Stimulated activated naive CD8-positive, alpha-beta T cell treated with anti-CD3 and anti-CD28 coated beads, Interleukin-15, amount 100 ng/mL, for 72 hours (primary cell): ENCODE results near the gene NAPA.

Source experiments
- ATAC-seq: fragments of 150-1000 bp; cut with Tn5 transposase; 2 replicates; pipeline ENCODE4 v1.10.0; 2021; ENCODE audit warnings: mild to moderate bottlenecking, moderate library complexity
- DNase-seq, 2 donors: peaks; one replicate each; pipeline ENCODE4 v3.0.0; 2021 to 2022
- H3K27ac Mint-ChIP-seq, 2 donors: one replicate each; pipeline ENCODE4 v1.8.0; 2022; ENCODE audit warnings: mild to moderate bottlenecking in 2 of 2, mixed read lengths in 2 of 2, moderate library complexity in 2 of 2
- H3K27me3 Mint-ChIP-seq: one replicate; pipeline ENCODE4 v1.8.0; 2022; ENCODE audit warnings: mixed read lengths
- H3K4me1 Mint-ChIP-seq: one replicate; pipeline ENCODE4 v1.8.0; 2022; ENCODE audit warnings: mild to moderate bottlenecking, mixed read lengths
- H3K4me3 Mint-ChIP-seq, 2 donors: one replicate each; pipeline ENCODE4 v1.8.0; 2022; ENCODE audit warnings: mild to moderate bottlenecking in 2 of 2, mixed read lengths in 2 of 2, moderate library complexity in 1 of 2
- H3K9me3 Mint-ChIP-seq, 2 donors: one replicate each; pipeline ENCODE4 v1.8.0; 2022; ENCODE audit warnings: mixed read lengths in 2 of 2

NAPA gene

DNA sequence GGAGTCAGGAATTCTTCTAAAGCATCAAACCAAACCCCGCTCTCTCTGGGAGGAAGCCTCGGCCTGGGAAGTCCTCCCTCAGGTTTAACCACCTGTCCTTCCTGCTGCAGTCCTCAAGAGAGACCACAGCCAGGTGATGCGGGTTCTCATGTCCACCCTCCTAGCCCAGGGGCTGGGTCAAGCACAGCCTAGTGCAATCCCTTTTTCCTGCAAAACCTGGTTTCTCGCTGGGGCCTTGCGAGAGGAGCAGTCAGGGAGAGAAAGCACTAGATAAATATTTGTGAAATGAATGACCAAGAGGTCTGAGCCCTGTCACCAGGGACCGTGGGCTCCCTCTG is 45.5 kb downstream of the NAPA start:
- H3K27me3 Mint-ChIP-seq, result peaks cover 67% of the 10 kb centered on the region
- no peak overlapping the region for H3K27ac Mint-ChIP-seq
- DNase-seq (no peak), ATAC-seq (no peak)
- H3K9me3 Mint-ChIP-seq, result no peaks in the 10 kb centered on the region
- H3K4me1 Mint-ChIP-seq, result peaks cover 30% of the 10 kb centered on the region
- H3K4me3 Mint-ChIP-seq, result no peak overlapping the region

DNA sequence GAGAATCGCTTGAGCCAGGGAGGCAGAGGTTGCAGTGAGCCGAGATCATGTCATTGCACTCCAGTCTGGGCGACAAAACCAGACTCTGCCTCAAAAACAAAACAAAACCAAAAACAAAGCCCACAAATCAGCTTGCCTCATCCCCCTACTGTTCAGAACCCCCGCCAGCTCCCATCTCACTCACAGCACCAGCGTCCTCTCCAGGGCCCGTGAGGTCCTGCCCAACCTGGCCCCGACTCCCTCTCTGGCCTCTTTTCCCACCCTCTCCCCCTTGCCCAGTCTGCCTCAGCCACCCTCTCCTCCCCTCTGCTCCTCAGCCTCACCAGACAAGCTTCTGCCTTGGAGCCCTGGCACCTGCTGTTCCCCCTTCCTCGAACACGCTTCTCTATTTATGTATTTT is 46.9 kb downstream of the NAPA start:
- H3K9me3 Mint-ChIP-seq, result no peaks in the 10 kb centered on the region
- peaks cover 30% of the 10 kb centered on the region for H3K4me1 Mint-ChIP-seq

GRCh38 chr19:47465957-47466356 is 48.9 kb downstream of the NAPA start:
- peaks cover 38% of the 10 kb centered on the region for H3K27me3 Mint-ChIP-seq
- no peaks in the 10 kb centered on the region for H3K9me3 Mint-ChIP-seq
- ATAC-seq (no peak), DNase-seq (no peak)
- no peak overlapping the region for H3K4me3 Mint-ChIP-seq
- H3K4me1 Mint-ChIP-seq, result peaks cover 15% of the 10 kb centered on the region
- no peak overlapping the region for H3K27ac Mint-ChIP-seq

More for the DNA sequence above, 46.9 kb downstream of the NAPA start:
- Mint-ChIP-seq H3K4me3 (no peak overlapping the region), H3K27me3 (peaks cover 58% of the 10 kb centered on the region), H3K27ac (no peak overlapping the region)
- DNase-seq (no peak), ATAC-seq (no peak)

GRCh38 chr19:47464675-47465419 is 50.0 kb downstream of the NAPA start:
- Mint-ChIP-seq H3K4me3 (no peak overlapping the region), H3K9me3 (no peaks in the 10 kb centered on the region), H3K4me1 (peaks cover 8% of the 10 kb centered on the region), H3K27me3 (peaks cover 27% of the 10 kb centered on the region), H3K27ac (no peak overlapping the region)
- DNase-seq (no peak), ATAC-seq (no peak)

DNA sequence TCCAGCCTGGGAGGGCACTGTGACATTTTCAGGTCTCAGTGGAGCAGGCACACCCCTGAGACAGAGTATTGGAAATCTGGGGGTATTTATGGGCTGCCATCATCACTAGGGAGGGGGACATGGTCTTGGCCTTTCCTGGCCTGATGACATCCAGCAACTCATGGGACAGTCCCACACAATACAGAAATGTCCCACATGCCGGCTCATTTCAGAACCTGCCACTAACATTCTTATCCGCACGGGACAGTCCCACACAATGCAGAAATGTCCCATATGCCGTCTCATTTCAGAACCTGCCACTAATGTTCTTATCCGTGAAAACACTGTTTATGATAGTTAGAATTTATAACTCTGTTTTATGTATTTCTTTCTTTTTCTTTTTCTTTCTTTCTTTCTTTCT is 53.0 kb downstream of the NAPA start:
- H3K4me3 Mint-ChIP-seq, result no peak overlapping the region
- H3K4me1 Mint-ChIP-seq, result no peaks in the 10 kb centered on the region

DNA sequence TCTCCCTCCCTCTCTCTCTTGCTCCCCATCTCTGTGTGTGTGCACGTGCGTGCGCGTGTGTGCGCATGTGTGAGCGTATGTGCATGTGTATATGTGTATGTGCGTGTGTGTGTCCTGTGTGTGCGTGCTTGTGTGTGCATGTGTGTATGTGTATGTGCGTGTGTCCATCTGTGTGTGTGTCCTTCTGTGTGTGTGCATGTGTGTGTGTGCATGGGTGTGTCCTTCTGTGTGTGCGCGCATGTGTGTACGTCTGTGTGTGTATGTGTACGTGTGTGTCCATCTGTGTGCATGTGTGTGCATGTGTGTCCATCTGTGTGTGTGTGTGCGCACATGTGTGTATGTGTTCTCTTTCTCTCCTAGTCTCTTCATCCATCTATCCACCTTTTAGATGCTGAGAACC is 55.4 kb downstream of the NAPA start:
- DNase-seq, result no peak
- no peaks in the 10 kb centered on the region for H3K4me1 Mint-ChIP-seq
- H3K9me3 Mint-ChIP-seq, result peaks cover 7 to 9% of the 10 kb centered on the region in 2 donors
- H3K4me3 Mint-ChIP-seq, result no peak overlapping the region
- H3K27me3 Mint-ChIP-seq, result peaks cover 24% of the 10 kb centered on the region
- no peak overlapping the region for H3K27ac Mint-ChIP-seq
- no peak for ATAC-seq

More for the DNA sequence above, 53.0 kb downstream of the NAPA start:
- peaks cover under 1% of the 10 kb centered on the region for H3K27me3 Mint-ChIP-seq
- H3K9me3 Mint-ChIP-seq, result no peaks in the 10 kb centered on the region
- H3K27ac Mint-ChIP-seq, result no peak overlapping the region
- DNase-seq (no peak), ATAC-seq (no peak)

- Mint-ChIP-seq H3K4me3 (no peak overlapping the region), H3K27ac (no peak overlapping the region), H3K9me3 (peaks cover 7 to 9% of the 10 kb centered on the region in 2 donors), H3K27me3 (peaks cover 30% of the 10 kb centered on the region), H3K4me1 (no peaks in the 10 kb centered on the region)
- ATAC-seq (no peak), DNase-seq (no peak)
Observed at GRCh38 chr19:47458672-47459071, 56.2 kb downstream of the NAPA start.

- no peak for ATAC-seq
- Mint-ChIP-seq H3K4me3 (no peak overlapping the region), H3K27ac (no peak overlapping the region), H3K27me3 (peaks cover 30% of the 10 kb centered on the region), H3K4me1 (no peaks in the 10 kb centered on the region), H3K9me3 (peaks cover 7 to 9% of the 10 kb centered on the region in 2 donors)
- no peak for DNase-seq
Observed at GRCh38 chr19:47456721-47457474, 58.0 kb downstream of the NAPA start.

DNA sequence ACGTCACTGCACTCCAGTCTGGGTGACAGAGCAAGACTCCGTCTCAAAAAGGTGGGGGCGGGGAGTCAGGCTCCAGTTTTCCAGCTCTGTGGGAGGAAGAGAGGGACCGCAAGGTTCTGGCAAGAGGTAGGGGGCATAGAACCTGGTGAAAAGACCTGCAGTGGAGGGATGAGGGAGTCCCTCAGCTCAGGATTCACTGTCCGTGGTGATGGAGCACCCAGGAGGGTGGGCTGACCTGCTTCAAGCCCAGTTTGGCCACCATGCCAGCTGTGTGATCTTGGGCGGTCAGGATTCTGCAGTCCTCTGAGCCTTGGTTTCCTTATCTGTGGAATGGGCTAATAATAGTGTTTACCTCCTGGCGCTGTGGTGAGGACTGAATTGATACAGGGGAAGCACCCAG is 64.4 kb downstream of the NAPA start:
- Mint-ChIP-seq H3K9me3 (peaks cover 3 to 9% of the 10 kb centered on the region in 2 donors), H3K27me3 (peaks cover 67% of the 10 kb centered on the region), H3K27ac (no peak overlapping the region), H3K4me1 (peaks cover 29% of the 10 kb centered on the region), H3K4me3 (no peak overlapping the region)
- ATAC-seq (no peak), DNase-seq (no peak)

DNA sequence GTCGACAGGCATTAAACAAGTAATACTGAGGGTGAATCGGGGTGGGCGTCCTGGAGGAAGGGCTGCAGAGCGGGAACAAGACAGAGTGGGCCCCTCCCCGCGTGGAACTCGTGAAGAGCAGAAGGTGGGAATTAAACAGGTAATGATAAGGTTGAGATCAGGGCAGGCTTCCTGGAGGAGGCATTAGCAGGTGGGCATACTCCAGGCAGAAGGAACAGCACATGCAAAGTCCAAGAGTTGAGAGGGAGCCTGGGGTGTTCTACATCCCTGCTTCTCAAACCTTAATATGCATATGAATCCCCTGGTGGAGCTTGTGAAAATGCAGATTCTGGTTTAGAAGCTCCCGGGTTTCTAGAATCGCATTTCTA is 66.5 kb downstream of the NAPA start:
- ATAC-seq, result no peak
- DNase-seq, result no peak
- peaks cover 50% of the 10 kb centered on the region for H3K4me1 Mint-ChIP-seq
- no peak overlapping the region for H3K4me3 Mint-ChIP-seq
- H3K9me3 Mint-ChIP-seq, result peaks cover 0 to 7% of the 10 kb centered on the region in 2 donors
- no peak overlapping the region for H3K27ac Mint-ChIP-seq
- peaks cover 72% of the 10 kb centered on the region for H3K27me3 Mint-ChIP-seq

DNA sequence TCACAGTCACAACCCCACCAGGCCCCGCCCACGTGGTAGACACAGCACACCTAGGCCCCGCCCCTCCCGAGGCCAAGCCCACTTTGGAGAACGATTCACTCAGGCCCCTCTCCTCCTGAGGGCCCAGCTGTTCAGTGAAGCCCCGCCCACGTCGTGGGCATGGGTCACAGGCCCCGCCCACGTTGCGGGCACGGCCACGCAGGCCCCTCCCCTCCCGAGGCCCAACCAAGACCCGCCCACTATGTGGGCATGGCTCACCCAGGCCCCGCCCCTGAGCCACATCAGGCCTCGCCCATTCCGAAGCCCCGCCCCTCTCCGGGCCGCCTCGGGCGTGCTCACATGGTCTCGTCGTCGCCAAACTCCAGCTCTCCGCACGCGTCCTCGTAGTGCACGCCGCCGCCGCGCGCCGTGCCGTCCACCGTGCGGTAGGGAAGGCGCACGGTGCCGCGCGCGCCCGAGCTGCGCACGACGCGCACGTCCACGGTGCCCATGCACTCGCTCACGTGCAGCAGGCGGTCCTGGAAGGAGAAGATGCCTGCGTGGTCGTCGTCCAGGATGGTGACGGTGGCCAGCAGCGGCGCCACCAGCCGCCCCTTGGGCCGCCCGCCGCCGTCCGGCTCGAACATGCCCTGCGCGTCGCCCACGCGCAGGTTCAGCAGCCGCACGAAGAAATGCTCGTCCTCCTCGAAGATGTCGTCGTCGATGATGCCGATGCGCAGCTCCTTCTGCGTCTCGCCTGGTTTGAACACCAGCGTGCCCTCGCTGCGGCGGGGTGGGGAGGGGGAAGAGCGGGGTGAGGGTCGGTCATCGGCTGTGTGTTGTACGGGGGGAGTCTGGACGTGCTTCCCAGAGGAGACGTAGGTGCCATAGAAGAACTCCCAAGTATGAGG is 67.1 kb downstream of the NAPA start:
- Mint-ChIP-seq H3K27ac (peak overlapping the region in 1 of 2 donors; percentile 79), H3K4me3 (peak overlapping the region; percentile 67 to 85), H3K9me3 (peaks cover 0 to 7% of the 10 kb centered on the region in 2 donors), H3K27me3 (peaks cover 78% of the 10 kb centered on the region), H3K4me1 (peaks cover 56% of the 10 kb centered on the region)
- ATAC-seq (peak; percentile 80), DNase-seq (peak; percentile 79 to 83)

- Mint-ChIP-seq H3K4me3 (peak overlapping the region; percentile 67 to 85), H3K9me3 (peaks cover 0 to 7% of the 10 kb centered on the region in 2 donors), H3K4me1 (peaks cover 56% of the 10 kb centered on the region), H3K27ac (peak overlapping the region in 1 of 2 donors; percentile 79), H3K27me3 (peaks cover 86% of the 10 kb centered on the region)
- peak; percentile 54 for ATAC-seq
- peak in 1 of 2 donors; percentile 44 for DNase-seq
Observed at GRCh38 chr19:47446534-47447469, 68.1 kb downstream of the NAPA start.

- Mint-ChIP-seq H3K27me3 (peaks cover 93% of the 10 kb centered on the region), H3K4me3 (peak overlapping the region; percentile 70), H3K27ac (no peak overlapping the region), H3K9me3 (peaks cover 0 to 7% of the 10 kb centered on the region in 2 donors), H3K4me1 (peaks cover 56% of the 10 kb centered on the region)
- DNase-seq, result no peak
- ATAC-seq, result peak; percentile 32
Observed at GRCh38 chr19:47445937-47446402, 68.9 kb downstream of the NAPA start.

DNA sequence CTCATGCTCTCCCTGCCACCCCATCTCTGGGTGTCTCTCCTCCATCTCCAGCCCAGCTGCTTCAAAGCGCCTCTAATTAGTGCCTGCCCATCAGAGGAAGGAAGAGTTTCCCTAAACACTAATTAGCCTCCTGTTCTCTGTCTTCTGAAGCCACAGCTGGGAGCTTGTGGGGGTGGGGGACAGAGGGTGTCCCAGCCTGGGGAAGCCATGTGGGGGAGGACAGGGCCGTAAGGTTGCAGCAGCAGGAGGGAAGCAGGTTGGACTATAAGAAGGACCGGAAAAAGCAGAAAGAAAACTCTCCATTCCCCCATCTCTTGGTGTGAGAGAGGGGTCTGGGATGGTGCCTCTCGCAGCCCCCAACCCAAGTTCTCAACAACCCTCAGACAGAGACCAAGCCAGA is 69.3 kb downstream of the NAPA start:
- Mint-ChIP-seq H3K9me3 (peaks cover 0 to 7% of the 10 kb centered on the region in 2 donors), H3K27me3 (peaks cover 94% of the 10 kb centered on the region), H3K4me3 (peak overlapping the region; percentile 70), H3K4me1 (peaks cover 56% of the 10 kb centered on the region), H3K27ac (peak overlapping the region in 1 of 2 donors; percentile 71)
- no peak for DNase-seq
- ATAC-seq, result no peak
